Erythroblast (primary cell): ENCODE data around the gene UQCRFS1.
"Not testable (repeated sequence)": the region's sequence is repeated elsewhere in the genome, so short reads cannot be mapped to it uniquely, and the experiment has no call there.

Source experiments
- DNase-seq, 2 experiments: peaks; one replicate each; lab custom pipeline; 2025; lab: John Stamatoyannopoulos, UW
- GATA1 ChIP-seq: IDR thresholded peaks from 2 replicates; pipeline ENCODE4 v1.6.1; 2011; ENCODE audit warnings: low read depth, mild to moderate bottlenecking, control low read depth, low read length, moderate library complexity
- POLR2A ChIP-seq: IDR thresholded peaks from 2 replicates; pipeline ENCODE4 v1.6.1; 2011; ENCODE audit warnings: mild to moderate bottlenecking, low read length

Gene UQCRFS1

GRCh38 chr19:29239213-29239776 is 26.3 kb upstream of the UQCRFS1 start:
- DNase-seq: no peak
- TF ChIP-seq GATA1: no peak

- no peak for DNase-seq
- TF ChIP-seq GATA1 (no peak), POLR2A (no peak)
These were observed 20.6 kb upstream of the UQCRFS1 start for GRCh38 chr19:29233591-29233990.

- no peak for DNase-seq
These were observed 19.4 kb upstream of the UQCRFS1 start for GRCh38 chr19:29232315-29232852.

GRCh38 chr19:29231306-29231705 is 18.4 kb upstream of the UQCRFS1 start:
- not testable (repeated sequence) for DNase-seq

More at GRCh38 chr19:29232315-29232852, 19.4 kb upstream of the UQCRFS1 start:
- TF ChIP-seq POLR2A: no peak
- no peak for TF ChIP-seq GATA1

GRCh38 chr19:29217616-29218015 is 4.7 kb upstream of the UQCRFS1 start:
- no peak for DNase-seq
- TF ChIP-seq POLR2A (no peak), GATA1 (no peak)

- no peak for DNase-seq
- TF ChIP-seq POLR2A: no peak
- TF ChIP-seq GATA1: no peak
These were observed 3.1 kb upstream of the UQCRFS1 start for GRCh38 chr19:29216021-29216420.

GRCh38 chr19:29215322-29215845 is 2.4 kb upstream of the UQCRFS1 start:
- TF ChIP-seq GATA1 (no peak), POLR2A (no peak)
- DNase-seq: no peak

- TF ChIP-seq GATA1 (no peak), POLR2A (no peak)
- no peak for DNase-seq
These were observed 1.5 kb upstream of the UQCRFS1 start for GRCh38 chr19:29214411-29214810.

GRCh38 chr19:29212356-29212647 is 649 bp downstream of the UQCRFS1 start:
- TF ChIP-seq GATA1: no peak
- no peak for TF ChIP-seq POLR2A
- DNase-seq: peak; percentile 68 to 78

- TF ChIP-seq GATA1: no peak
- TF ChIP-seq POLR2A: no peak
- DNase-seq: peak; percentile 73 to 78
These were observed 1.2 kb downstream of the UQCRFS1 start for GRCh38 chr19:29211562-29212355.

- not testable (repeated sequence) for DNase-seq
These were observed 1.9 kb downstream of the UQCRFS1 start for GRCh38 chr19:29211041-29211440.

GRCh38 chr19:29210502-29210901 is 2.4 kb downstream of the UQCRFS1 start:
- not testable (repeated sequence) for DNase-seq

- DNase-seq: not testable (repeated sequence)
These were observed 5.4 kb downstream of the UQCRFS1 start for GRCh38 chr19:29207403-29208187.

GRCh38 chr19:29206453-29206852 is 6.5 kb downstream of the UQCRFS1 start:
- no peak for DNase-seq
- TF ChIP-seq POLR2A (no peak), GATA1 (no peak)
